NCI-H1694 treated with DMSO at 0.1 percent for 48 hours (cell line): ENCODE measurements around the gene MINDY4.

Experiments used
- DNase-seq: peaks from one replicate; lab custom pipeline; 2025; lab: John Stamatoyannopoulos, UW

MINDY4 gene

DNA sequence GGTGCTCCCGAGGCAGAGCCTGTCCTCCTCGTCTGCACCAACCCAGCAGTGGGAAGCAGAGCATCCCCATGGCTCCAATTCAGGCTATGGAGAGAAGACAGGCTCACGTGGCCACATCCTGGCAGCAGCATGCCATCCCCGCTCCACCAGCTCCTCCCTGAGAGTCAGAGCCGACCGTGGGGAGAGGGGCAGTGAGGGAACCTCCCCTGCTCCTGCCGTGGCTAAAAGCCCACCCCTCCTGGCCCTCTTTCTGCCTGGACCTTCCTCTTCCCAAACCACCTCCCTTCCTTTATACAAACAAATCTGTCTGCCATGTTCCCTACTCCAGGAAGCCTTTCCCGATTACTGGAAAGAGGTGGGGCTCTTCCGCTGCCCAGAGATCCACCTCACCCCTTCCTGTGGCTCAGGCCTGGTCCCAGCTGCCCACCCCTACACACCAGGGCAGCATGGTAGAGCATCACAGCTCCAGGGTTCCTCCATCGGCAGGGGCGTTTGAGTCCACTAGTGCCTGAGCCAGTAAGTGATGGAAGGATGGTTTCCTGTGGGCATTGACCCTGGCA lies 129.7 kb downstream of the MINDY4 start:
- no peak for DNase-seq

DNA sequence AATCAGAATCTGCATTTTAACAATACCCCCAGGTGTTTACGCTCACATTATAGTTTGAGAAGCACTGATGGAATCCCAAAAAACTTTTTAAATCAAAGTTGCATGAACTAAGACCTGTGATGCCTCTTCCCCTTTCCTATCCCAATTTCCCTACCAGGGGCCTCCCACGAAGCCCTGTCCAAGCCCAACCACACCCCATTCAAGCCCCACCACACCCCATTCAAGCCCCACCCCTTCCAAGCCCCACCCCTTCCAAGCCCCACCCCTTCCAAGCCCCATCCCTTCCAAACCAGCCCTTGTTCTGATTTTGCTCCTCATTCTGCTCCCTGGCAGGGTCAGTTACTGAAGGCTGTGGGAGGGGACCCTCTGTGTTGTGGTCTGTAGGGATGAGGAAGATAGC lies 130.6 kb downstream of the MINDY4 start:
- DNase-seq: no peak

DNA sequence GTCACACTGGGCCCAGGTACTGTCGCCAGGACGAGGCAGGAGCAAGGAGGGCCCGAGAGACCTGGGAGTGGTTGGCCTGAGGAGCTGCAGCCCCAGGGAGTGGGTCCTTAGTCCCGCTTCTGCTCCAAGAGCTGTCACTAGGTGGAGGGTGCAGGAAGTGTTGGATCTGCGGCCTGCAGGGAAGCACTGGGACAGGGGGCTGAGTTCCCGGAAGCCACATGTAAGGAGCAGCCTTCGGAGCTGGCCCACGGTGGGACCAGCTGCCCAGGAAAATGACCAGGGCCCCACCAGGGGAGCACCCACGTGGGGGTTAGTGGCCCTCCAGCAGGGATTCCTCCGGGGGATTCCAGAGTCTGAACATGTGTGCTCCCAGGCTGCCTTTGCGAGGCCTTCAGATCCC lies 131.2 kb downstream of the MINDY4 start:
- DNase-seq: no peak

DNA sequence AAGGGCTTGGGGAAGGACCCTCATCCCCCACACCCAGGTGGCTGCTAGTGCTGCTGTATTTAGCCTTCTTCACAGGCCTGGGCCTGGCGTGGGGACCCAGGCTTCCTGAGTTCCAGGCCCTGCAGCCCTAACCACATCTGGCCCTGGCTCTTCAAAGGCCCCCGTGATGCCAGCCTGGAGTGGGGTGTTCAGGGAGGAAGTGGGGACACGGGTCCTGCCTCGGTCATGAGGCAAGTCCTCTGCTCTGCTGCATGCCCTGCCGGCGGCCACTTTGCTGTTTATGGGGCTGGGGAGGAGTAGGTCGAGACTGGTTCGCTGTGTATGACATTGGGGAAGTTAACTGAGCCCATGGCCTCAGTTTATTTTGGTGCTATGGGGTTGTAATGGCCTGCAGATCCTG lies 131.9 kb downstream of the MINDY4 start:
- DNase-seq: no peak

DNA sequence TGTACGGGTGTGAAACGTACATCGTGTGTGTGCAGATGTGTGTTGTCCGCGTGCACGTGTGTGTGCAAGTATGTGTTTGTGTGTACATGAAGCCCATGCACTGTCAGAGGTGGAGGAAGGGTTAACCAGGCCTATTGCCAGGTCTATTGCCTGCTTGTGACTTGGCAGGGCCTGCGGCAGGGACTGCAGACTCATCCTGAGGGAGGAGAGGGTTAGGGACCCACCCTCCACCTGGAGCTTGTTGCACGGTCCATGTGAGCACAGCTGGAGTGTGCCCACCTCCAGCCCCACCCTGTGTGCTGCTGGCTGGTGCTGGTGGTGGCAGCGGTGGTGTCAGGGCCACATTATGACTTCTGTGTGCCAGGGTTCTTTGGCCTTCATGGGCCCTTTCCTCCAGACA lies 133.3 kb downstream of the MINDY4 start:
- DNase-seq: no peak

DNA sequence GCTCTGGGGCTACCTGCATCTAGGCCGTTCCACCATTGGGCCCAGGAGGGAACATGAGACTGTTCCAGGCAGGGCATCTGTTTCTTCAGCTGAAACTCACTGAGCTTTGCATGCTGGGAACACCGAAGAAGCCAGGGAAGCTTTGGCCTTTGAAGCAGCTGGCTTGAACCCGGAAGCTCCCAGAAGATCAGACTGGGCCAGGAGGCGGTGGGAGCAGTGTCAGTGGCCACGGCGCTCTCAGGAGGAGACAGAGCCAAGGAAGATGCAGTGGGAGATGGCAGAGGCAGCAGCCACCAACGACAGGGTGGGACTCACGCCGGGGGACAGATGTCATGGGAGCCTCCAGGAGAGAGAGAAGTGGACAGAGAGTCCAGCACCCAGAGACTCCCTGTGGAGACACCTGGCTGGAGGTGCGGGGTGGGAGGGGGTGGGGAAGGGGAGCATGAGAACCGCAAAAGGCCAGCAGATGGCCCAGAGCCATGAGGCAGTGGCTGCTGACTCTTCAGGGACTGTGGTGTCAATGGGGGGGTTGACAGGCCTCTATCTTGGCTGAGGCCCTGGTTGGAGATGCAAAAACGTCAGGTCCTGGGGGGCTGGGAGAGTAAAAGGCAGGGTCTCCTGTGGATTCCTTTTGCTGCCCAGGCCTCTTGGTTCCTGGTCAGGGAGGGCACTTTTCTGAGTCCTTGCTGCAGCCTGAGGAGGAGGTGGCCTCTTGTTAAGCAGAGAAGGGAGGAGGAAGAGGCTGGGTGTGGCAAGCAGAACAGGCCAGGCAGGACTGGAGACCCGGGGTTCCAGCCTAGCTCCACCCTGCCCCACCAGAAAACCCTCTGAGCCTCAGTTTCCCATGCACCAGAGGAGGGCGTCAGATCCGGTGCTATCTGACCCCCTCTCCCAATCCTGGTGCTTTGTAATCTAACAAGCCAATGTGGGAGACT lies 134.1 kb downstream of the MINDY4 start:
- DNase-seq: no peak

DNA sequence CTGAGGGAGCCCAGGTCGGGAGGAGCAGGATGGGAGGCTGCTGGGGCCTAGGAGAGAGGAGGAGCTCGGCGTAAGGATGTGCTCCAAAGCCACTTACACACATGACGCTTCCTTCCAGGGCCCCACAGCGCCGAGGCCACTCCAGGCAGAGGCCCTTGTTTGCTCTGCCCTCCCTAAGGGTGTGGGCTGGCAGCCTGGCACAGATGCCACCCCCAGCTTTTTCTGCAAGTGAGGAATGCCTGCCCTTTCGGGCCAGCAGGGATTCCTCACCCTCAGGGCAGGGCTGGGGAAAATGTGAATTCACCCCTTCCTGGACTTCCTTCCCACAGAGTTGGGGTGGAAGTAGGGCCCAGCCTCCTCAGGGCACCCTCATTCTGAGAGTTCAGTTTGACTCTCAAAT lies 134.8 kb downstream of the MINDY4 start:
- no peak for DNase-seq

DNA sequence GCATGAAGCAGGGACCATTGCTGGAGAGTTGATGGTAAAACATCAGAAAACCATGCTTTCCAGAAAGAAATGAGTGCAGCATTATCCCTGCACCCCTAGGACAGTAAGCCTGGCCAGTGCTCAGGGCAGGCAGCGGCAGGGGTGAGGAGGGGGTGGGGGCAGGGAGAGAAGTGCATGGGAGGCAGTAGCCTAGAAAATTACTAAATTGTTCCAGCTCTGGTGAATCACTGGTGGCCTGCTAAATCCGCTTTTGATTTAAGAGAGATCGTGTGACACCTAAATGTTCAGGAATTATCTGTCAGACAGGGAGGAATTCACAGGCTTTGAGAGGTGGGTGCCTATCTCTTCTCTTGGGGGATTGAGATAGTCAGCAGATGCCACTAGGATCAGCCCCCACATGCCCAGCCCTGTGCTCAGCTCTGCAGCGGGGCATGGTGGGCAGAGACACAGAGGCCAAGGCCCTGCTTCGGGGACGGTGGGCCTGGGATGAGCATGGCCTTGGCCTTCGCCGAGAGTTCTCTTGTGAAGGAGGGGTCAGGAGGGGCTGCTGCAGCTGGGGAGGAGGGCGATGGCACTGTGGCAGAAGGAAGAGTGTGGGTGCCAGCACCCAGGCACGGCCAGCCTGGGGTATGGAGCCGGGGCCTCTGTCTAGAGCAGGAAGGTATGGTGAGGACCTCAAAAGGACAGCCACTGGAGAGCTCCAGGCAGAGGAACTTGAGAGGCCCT lies 135.5 kb downstream of the MINDY4 start:
- DNase-seq: no peak

DNA sequence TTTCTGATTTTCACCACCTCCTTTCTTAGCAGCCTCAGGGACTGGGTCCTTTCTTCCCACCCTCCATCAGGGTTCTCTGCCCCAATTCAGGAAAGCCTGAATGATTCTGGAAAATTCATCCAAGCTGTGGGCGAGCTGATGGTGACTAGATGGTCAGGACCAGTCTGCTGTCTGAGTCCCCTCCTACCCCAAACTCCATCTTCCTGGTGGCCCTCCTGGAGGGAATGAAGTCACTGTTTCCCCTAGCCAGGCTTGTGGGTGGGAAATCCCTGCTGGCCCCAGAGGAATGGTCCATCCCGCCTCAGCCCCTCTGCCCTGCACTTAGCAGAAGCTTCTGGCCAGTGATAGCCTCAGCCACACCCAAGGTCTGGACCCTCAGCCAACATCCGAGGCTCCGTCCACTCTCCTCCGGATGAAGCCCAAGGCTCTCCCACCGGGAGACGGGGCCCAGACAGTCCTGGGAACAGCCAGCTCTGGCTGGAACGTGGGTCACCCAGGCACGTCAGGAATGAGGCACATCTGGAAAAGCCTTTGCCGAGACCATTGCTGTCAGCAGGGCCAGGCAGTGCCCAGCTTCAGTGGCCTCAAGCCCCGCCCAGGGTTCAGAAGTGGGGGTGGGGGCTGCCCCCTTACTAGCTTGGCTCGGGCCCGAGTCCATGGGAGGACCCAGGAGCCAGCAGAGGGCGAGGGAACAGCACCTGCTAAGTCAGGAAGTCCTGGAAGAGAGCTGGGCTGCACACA lies 136.5 kb downstream of the MINDY4 start:
- no peak for DNase-seq

DNA sequence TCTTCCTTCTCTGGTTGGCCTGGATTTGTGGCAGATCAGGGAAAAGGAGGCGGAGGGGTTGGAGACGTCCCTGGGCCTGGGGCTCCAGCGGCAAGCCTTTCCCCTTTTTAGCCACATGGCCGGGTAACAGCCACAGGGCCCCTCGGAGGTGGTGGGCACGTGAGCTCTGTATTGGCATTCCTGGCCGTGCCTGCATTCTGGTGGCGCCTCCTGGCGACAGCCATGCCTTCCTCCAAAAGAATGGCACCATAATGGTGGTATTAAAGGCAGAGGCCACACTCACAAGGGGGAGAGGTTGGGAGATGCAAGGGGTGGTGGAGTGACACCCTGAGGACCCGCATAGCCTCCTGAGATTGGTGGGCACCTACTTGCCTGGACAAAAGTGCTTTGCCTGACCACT lies 137.5 kb downstream of the MINDY4 start:
- DNase-seq: no peak

DNA sequence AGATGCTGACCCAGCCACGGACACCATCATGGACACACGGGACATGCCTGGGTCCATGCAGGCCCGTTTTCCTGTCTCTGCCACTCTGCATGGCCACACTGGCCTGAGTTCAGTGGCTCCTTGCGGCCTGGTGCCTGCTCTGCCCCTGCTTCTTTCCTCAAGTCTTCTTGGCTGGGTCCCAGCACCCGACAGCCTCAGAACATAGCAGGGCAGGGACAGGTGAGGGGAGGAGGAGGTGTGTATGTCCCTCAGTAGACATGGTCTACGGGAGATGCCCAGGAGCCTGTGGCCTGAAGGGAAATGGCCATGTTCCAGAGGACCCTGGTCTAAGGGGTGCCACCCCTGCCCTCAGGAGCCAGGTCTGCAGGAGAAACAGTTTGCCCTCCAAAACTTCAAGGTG lies 138.2 kb downstream of the MINDY4 start:
- DNase-seq: no peak

DNA sequence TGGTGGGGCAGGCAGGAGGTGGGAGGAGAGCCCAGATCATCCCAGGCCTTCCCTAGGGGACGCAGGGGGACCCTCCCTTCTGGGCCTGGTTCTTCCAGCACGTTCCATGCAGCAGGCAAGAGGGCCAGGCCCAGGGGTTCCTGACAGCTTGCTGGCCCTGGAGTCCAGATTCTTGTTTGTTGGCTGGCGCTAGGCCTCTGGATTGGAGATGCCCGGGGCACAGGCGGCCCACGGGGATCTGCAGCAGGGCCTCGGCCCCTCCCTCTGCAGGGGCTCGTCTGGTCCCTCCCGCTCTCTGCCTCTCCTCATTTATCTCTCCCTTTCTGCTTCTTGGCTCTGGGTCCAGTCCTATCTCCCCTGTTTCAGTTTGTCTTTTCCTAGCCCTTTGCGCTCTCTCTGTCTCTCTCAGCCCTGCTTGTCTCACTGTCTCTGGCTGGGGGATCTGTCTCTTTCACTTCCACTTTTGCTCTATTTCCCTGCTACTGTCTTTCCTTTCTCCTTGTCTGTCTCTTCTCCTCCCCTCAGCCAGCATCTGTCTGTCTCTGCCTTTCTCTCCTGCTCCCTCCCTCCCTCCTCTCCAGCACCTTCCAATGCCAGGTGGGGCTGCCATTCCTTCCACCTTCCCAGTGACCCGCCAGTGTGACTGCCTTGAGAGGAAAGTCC lies 139.3 kb downstream of the MINDY4 start:
- DNase-seq: no peak

DNA sequence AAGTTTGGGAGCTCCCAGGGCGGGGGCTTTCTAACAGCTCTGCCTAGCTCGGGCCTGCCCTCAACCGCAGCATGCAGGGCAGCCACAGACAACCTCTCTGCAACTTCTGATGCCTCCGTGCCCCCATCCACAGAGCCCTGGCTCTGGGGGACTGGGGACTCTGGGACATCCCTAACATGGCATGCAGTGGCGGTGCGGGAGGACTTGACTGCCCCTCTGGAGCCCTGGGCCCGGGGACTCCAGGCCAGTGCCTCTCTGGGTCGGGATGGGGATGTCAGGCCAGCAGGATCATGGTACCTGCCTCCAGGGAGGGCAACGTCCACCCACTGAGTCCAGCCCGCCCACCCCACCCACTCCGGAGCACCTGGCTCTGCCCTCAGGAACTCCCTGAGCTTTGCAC lies 139.9 kb downstream of the MINDY4 start:
- DNase-seq: no peak

DNA sequence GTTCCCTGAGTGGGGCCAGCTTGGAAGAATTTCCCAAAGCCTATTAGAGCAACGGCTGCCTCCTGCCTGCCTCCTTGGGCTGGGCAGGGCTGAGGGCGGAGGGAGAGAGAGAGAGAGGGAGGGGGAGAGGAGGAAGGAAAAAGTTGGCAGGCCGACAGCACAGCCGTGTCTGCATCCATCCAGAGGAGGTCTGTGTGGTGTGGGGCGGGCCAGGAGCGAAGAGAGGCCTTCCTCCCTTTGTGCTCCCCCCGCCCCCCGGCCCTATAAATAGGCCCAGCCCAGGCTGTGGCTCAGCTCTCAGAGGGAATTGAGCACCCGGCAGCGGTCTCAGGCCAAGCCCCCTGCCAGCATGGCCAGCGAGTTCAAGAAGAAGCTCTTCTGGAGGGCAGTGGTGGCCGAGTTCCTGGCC lies 140.3 kb downstream of the MINDY4 start, which contains the start of gene AQP1:
AQP1 (plus strand) TSS at position 293 of the 409 bp plus-strand sequence; CDS start at position 350, 57 bp downstream.
- peak; percentile 11 for DNase-seq

DNA sequence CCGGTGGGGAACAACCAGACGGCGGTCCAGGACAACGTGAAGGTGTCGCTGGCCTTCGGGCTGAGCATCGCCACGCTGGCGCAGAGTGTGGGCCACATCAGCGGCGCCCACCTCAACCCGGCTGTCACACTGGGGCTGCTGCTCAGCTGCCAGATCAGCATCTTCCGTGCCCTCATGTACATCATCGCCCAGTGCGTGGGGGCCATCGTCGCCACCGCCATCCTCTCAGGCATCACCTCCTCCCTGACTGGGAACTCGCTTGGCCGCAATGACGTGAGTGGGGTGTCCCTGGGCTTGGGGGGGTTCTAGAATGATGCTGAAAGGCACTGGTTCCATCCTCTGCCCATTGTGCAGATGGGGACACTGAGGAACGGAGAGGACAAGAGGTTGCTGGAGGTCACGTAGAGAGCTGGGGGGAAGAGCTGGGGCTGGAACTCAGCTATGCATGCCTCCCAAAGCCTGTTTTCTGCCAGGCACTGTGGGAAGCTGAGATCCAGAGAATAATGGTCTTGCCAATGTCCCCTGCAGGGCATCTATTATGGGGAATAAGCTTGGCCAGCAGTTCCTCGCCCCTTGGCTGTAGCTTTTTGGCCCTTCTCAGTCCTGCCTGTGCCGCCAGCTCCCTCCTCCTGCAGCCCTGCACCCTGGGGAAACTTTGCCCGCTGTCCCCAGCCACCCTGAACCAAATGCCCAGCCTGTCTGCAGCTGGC lies 141.0 kb downstream of the MINDY4 start:
- DNase-seq: no peak

DNA sequence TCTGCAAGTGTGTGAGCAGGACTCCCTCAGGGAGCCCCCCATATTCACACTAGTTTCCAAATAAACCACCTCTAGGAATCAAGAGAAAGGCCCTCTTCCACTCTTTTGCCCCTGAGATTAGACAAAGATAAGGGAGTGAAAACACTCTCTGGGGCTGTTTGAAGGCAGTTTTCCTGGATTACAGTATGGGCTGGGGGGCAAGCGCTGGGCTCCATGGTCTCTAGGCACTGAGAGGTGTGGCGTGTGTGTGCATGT lies 141.4 kb downstream of the MINDY4 start:
- no peak for DNase-seq

DNA sequence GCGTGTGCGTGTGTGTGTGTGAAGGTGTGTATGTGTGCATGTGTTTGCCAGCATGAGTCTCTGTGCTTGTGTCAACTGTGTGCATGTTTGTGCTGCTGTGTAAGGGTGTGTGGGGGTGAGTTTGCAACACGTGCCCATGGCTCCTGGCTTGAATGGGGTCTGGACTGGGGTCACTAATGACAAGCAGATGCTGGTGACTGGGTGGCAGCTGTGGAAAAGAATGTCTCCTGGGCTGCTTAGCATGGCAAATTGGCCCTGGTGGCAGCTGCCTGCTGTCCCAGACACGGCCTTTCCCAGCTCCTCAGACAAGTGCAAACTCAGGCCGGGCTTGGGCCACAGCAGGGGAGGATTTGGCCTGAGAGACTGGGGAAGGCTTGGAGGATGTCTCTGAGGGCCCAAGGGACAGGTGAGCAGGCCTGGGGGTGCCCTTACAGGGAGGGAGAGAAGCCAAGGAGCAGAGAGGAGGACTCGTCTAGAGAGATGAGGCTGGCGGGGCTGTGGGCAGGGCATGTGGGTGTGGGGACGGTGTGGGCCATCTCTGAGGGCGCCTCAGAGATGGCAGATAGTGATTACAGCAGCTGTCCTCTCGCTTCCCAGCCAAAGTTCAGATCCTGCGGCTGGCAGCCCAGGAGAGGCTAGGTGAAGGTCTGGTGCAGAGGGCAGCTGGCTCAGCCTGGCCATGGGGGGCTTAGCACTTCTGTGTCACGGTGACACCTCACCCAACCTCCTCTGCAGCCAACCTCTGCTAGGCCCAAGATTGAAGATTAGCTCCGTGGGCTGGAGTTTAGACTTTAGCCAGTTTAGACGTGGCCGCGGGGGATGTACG lies 142.0 kb downstream of the MINDY4 start:
- no peak for DNase-seq

DNA sequence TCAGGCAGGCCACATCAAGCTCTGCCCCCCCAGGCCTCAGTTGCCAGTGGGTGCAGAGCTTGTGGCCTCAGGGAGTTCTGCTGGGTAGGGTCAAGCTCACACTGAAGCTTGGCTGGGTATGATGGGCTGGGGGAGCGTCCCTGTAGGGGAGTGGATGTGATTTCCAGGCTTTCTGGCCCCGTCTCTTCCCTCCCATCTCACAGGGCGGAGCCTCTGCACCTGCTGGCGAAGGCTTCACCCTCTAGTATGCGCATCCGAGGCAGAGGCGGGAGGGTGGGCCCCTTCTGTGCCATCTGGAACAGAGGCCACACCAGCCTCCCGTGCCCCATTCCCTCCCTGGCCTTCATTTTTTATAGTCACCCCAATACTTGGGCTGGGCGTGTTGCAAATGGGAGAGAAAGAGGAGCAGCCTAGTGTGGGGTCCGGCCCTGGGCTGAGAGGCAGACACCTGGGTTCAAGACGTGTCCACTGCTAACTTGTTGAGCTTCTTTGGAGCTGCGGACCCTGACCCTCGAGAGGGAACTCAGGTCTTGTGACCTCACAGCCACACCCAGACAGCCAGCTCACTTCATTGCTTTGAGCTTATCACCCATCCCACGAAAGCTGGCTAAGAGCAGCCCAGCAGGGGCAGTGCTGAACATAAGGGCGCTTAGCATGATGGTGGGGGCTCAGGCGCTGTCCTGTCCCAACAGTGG lies 142.8 kb downstream of the MINDY4 start:
- DNase-seq: no peak

DNA sequence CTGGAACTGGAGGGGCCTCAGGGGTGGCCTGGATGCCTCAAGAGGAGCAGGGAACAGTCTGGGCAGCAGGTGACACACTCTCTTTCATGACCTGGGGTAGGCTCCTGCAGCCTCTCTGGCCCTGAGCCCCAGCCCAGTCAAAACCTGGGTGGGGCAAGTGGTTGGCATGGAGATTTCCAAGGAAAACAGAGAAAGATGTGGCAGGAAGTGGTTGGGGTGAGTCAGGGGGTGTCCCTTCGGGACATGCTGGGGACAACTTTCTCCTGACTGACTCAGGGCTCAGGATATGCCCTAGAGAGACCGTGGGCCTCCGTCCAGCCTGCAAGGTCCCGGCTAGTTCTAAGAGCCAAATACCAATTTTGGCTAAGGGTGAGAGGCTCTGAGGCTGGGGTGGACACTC lies 143.4 kb downstream of the MINDY4 start:
- DNase-seq: no peak
